T-cell (primary cell): ENCODE results near the gene GAPDHS. TPM values are rescaled to one million over a fixed set of nuclear protein-coding genes. Genes with fewer than 3 reads are reported as not detected.
A peak's percentile ranks its signal among the peaks of the same experiment; 100 is the strongest.

Experiments used
- ATAC-seq, 4 experiments: fragments of 200-7000 bp in 3 of 4; fragments of 150-1000 bp in 1 of 4; cut with Tn5 transposase; replicated peaks in 1 of 4; 1 replicate in 3 of 4; 2 replicates in 1 of 4; pipeline ENCODE4 v1.10.0; 2021; ENCODE audit warnings: moderate library complexity in 3 of 4, mild to moderate bottlenecking in 2 of 4, moderate number of reproducible peaks in 1 of 4
- CTCF ChIA-PET, 2 donors: fragments of 300-600 bp; sonication (Branson Sonifier 250); formaldehyde crosslinking; loops; one replicate each; lab custom pipeline; 2022; ENCODE audit warnings: antibody characterized with exemption in 2 of 2; lab: Charles Lee
- POLR2A ChIA-PET, 2 donors: fragments of 300-600 bp; sonication (Branson Sonifier 250); formaldehyde crosslinking; loops; one replicate each; lab custom pipeline; 2022; ENCODE audit warnings: antibody characterized with exemption in 2 of 2; lab: Charles Lee
- DNase-seq, 35 experiments: peaks; one replicate each; pipeline versions ENCODE4 v3.0.0 to v3.0.0-alpha.2; 2013 to 2023
- H3K27ac ChIP-seq: one replicate; pipeline ENCODE4 v1.5.1; 2013; ENCODE audit warnings: low read length
- H3K27me3 ChIP-seq, 2 experiments: replicated peaks in 1 of 2; 1 replicate in 1 of 2; 2 replicates in 1 of 2; pipeline versions ENCODE4 v1.6.1 to v1.7.0; 2013; ENCODE audit warnings: low read length in 1 of 2, mixed read lengths in 1 of 2; ENCODE audit not compliant: control insufficient read depth in 2 of 2, insufficient read depth in 2 of 2; ENCODE audit errors: extremely low read depth in 1 of 2
- H3K36me3 ChIP-seq, 2 donors: 1 replicate in 1 of 2; 2 replicates in 1 of 2; pipeline versions ENCODE4 v1.6.1 to v1.7.0; 2013; ENCODE audit warnings: low read length in 1 of 2; ENCODE audit not compliant: control insufficient read depth in 2 of 2, insufficient read depth in 1 of 2; ENCODE audit errors: extremely low read depth in 1 of 2
- H3K4me1 ChIP-seq, 2 experiments: 1 replicate in 1 of 2; 2 replicates in 1 of 2; pipeline versions ENCODE4 v1.6.1 to v1.7.0; 2013; ENCODE audit warnings: low read length in 2 of 2, mixed read lengths in 1 of 2; ENCODE audit not compliant: insufficient read depth in 2 of 2, control insufficient read depth in 1 of 2; ENCODE audit errors: extremely low read depth in 1 of 2
- H3K4me3 ChIP-seq, 2 donors: 1 replicate in 1 of 2; 2 replicates in 1 of 2; pipeline versions ENCODE4 v1.5.1 to v1.7.0; 2013; ENCODE audit warnings: mild to moderate bottlenecking in 2 of 2, low read length in 1 of 2, moderate library complexity in 1 of 2; ENCODE audit not compliant: control insufficient read depth in 1 of 2; ENCODE audit errors: extremely low read depth in 1 of 2
- H3K9me3 ChIP-seq: 2 replicates; pipeline ENCODE4 v1.7.0; 2013
- H3K27ac Mint-ChIP-seq, 2 donors: one replicate each; pipeline ENCODE4 v1.8.0; 2020 to 2021; ENCODE audit warnings: mild to moderate bottlenecking in 2 of 2, mixed read lengths in 2 of 2
- H3K27me3 Mint-ChIP-seq, 2 donors: one replicate each; pipeline ENCODE4 v1.8.0; 2021 to 2022; ENCODE audit warnings: mixed read lengths in 2 of 2
- H3K36me3 Mint-ChIP-seq: one replicate; pipeline ENCODE4 v1.8.0; 2021; ENCODE audit warnings: mixed read lengths
- H3K4me1 Mint-ChIP-seq, 3 donors: one replicate each; pipeline ENCODE4 v1.8.0; 2020 to 2022; ENCODE audit warnings: mixed read lengths in 3 of 3, mild to moderate bottlenecking in 1 of 3
- H3K4me3 Mint-ChIP-seq, 3 donors: one replicate each; pipeline ENCODE4 v1.8.0; 2020 to 2022; ENCODE audit warnings: mild to moderate bottlenecking in 3 of 3, mixed read lengths in 3 of 3, moderate library complexity in 3 of 3
- H3K9me3 Mint-ChIP-seq, 3 donors: one replicate each; pipeline ENCODE4 v1.8.0; 2020 to 2022; ENCODE audit warnings: mixed read lengths in 3 of 3
- WGBS: methylation state at CpG from one replicate; pipeline ENCODE4 v1.1.5; 2013; ENCODE audit warnings: missing lambda C conversion rate; ENCODE audit not compliant: insufficient coverage; 5-methylcytosine and 5-hydroxymethylcytosine counted together
- total RNA-seq, 35 experiments: library from RNA in 6 of 35; stranded (reverse) in 6 of 35; fragments of 120-200 nt in 1 of 35; gene quantifications; one replicate each; pipeline versions ENCODE4 v1.2.1 to v1.2.4 and lab custom pipeline; 2013 to 2026

Gene GAPDHS
- total RNA-seq, 5 donors from 2014 or later (not counting 1 experiment from before 2014, with no cell fraction given): not detected

DNA sequence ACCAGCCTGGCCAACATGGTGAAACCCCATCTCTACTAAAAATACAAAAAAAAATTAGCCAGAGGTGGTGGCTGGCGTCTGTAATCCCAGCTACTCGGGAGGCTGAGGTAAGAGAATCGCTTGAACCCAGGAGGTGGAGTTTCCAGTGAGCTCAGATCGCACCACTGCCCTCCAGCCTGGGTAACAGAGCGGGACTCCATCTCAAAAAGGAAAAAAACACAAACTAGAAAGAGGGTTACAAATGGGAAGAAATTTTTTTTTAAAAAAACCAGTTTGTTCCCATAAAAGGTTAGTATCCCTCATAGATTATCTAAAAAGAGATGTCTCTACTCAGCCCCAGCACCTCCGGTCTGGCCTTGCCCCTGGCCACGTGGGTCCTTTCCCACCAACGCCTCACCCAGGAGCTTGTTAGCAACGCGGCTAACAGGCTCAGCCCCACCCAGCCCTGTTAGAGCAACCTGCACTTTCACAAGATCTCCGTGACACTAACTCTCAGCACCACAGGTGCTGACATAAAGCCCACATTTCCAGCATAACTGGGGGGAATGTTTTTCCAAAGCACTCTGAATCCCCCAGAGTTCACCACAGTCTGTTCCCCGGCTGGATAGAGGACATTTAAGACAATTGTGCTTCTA is 24.1 kb upstream of the GAPDHS start:
- Histone ChIP-seq H3K36me3 (no peaks in the 10 kb centered on the region), H3K4me1 (peaks cover 0 to 22% of the 10 kb centered on the region in 2 experiments), H3K27me3 (peaks cover 2 to 61% of the 10 kb centered on the region in 2 experiments), H3K9me3 (no peaks in the 10 kb centered on the region), H3K27ac (peak overlapping the region; percentile 55), H3K4me3 (peak overlapping the region in 1 of 2 donors; percentile 53)
- DNase-seq (peak in 31 of 35 experiments; percentile 14 to 63 (median 37)), ATAC-seq (peak; percentile 68 to 83 (median 77))
- POLR2A ChIA-PET: interaction anchor here in 1 of 2 donors (0.6 kb wide), 1 partner anchor 123 kb away, joined by 4 read pairs; no protein-coding TSS in a partner anchor
- no peaks in the 10 kb centered on the region for H3K9me3 Mint-ChIP-seq
- H3K4me1 Mint-ChIP-seq: peaks cover 15 to 20% (median 17%) of the 10 kb centered on the region in 3 donors
- peak overlapping the region; percentile 67 to 73 (median 69) for H3K4me3 Mint-ChIP-seq
- H3K36me3 Mint-ChIP-seq: no peaks in the 10 kb centered on the region
- 12% methylated on average over 5 of the region's 12 CpGs for WGBS
- H3K27me3 Mint-ChIP-seq: peaks cover 29 to 56% of the 10 kb centered on the region in 2 donors
- CTCF ChIA-PET: no interaction called here
- H3K27ac Mint-ChIP-seq: peak overlapping the region; percentile 55 to 68

DNA sequence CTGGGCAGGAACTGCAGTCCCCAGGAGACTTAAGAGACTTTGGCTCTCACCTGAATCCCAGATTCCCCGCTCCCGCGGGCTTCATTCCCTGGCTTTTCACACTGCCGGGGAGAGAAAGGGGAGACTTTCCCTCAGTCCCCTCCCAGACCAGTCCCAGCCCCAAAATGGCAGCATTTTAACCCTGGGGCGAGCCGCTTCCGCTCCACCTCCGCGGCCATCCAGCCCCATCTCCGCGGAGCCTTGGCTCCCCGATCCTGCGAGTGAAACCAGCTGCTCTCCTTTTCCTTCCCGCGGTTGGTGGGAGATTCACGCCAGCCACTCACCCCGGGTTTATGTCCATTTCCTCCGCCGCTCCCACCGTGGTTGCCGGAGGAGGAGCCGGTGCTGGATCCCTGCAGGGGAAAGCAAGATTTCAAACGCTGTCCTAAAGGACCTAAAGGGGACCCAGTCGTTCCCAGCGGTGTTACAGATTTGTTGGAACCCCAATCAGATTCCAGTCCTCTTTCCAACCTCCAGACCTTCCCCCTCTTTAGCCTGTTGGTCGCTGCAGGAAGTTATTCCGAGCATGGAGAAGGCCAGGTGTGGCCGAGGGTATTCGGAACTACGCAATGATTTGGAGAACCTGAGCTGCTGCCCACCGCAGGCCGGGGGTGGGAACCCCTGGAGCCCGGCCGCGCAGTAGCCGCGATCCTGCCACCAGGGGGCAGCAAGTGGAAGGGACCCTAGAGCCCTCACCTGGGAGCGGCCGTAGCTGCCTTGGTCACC is 23.2 kb upstream of the GAPDHS start:
- Mint-ChIP-seq H3K36me3 (no peaks in the 10 kb centered on the region), H3K27me3 (peaks cover 32 to 55% of the 10 kb centered on the region in 2 donors), H3K4me1 (peaks cover 15 to 20% (median 17%) of the 10 kb centered on the region in 3 donors), H3K9me3 (no peaks in the 10 kb centered on the region), H3K27ac (peak overlapping the region in 1 of 2 donors; percentile 44), H3K4me3 (peak overlapping the region; percentile 67 to 73 (median 69))
- Histone ChIP-seq H3K9me3 (no peaks in the 10 kb centered on the region), H3K36me3 (no peaks in the 10 kb centered on the region), H3K27me3 (peaks cover 2 to 65% of the 10 kb centered on the region in 2 experiments), H3K4me1 (peaks cover 0 to 22% of the 10 kb centered on the region in 2 experiments), H3K27ac (peak overlapping the region; percentile 55), H3K4me3 (peak overlapping the region; percentile 35 to 53)
- under 1% methylated on average over 26 of the region's 39 CpGs for WGBS
- ATAC-seq (peak; percentile 76 to 79 (median 76)), DNase-seq (peak; percentile 15 to 82 (median 60))
- ChIA-PET POLR2A (no interaction called here), CTCF (interaction anchor here (0.6 to 0.8 kb wide), 3 partner anchors 15 to 97 kb away, joined by 4 to 8 read pairs (median 4); no protein-coding TSS in a partner anchor)

DNA sequence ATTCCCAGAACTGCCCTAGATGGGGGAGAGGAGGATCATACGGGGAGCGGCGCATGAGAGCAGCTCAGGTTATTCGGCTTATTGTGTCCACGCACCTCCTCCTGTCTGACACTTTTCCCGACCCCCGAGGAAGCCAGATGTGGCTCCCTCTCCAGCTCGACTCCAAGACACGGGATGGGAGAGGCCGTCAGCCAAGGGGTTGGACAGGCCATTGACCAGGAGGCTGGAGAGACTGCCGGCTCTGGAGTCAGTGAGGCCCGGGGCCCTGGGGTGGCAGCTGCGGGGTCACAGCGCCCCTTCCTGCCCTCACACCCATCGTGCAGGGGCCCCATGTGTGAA is 22.7 kb upstream of the GAPDHS start:
- peak overlapping the region in 1 of 3 donors; percentile 73 for H3K4me3 Mint-ChIP-seq
- CTCF ChIA-PET: interaction anchor here (0.6 to 0.8 kb wide), 4 partner anchors 15 to 429 kb away, joined by 4 to 8 read pairs (median 4); no protein-coding TSS in a partner anchor
- no peaks in the 10 kb centered on the region for H3K36me3 ChIP-seq
- H3K4me1 Mint-ChIP-seq: peaks cover 15 to 20% (median 17%) of the 10 kb centered on the region in 3 donors
- WGBS: 21% methylated on average over 11 of the region's 15 CpGs
- no peak overlapping the region for H3K27ac Mint-ChIP-seq
- no peak overlapping the region for H3K27ac ChIP-seq
- peaks cover 2 to 64% of the 10 kb centered on the region in 2 experiments for H3K27me3 ChIP-seq
- H3K4me1 ChIP-seq: peaks cover 0 to 22% of the 10 kb centered on the region in 2 experiments
- POLR2A ChIA-PET: interaction anchor here in 1 of 2 donors (0.5 kb wide), 1 partner anchor 20 kb away, joined by 3 read pairs; no protein-coding TSS in a partner anchor
- no peaks in the 10 kb centered on the region for H3K9me3 ChIP-seq
- no peaks in the 10 kb centered on the region for H3K9me3 Mint-ChIP-seq
- peaks cover 30 to 52% of the 10 kb centered on the region in 2 donors for H3K27me3 Mint-ChIP-seq
- H3K36me3 Mint-ChIP-seq: no peaks in the 10 kb centered on the region
- DNase-seq (no peak), ATAC-seq (peak in 1 of 4 experiments; percentile 8)
- peak overlapping the region in 1 of 2 donors; percentile 53 for H3K4me3 ChIP-seq

DNA sequence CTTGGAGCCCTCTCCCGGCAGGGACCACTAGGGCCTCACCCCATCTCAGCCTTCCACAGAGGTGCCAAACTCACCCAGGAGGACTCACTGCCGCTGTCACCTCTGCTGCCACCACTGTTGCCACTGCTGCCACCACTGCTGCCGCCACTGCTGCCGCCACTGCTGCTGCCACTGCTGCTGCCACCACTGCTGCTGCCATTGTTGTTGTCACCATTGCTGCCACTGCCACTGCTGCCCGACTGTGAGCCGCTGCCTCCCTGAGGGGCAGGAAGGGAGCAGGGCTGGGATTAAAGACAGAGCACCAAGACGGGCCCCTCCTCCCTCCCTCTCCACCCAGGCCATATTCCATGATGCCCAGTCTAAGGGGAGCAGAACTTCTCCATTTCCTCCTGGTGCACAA is 21.9 kb upstream of the GAPDHS start:
- 79% methylated on average over 4 of the region's 7 CpGs for WGBS
- DNase-seq (no peak), ATAC-seq (no peak)
- ChIA-PET CTCF (interaction anchor here in 1 of 2 donors (0.6 kb wide), 2 partner anchors 70 to 430 kb away, joined by 5 to 6 read pairs; no protein-coding TSS in a partner anchor), POLR2A (no interaction called here)
- H3K27ac ChIP-seq: no peak overlapping the region
- peaks cover 2 to 61% of the 10 kb centered on the region in 2 experiments for H3K27me3 ChIP-seq
- Mint-ChIP-seq H3K36me3 (no peaks in the 10 kb centered on the region), H3K4me3 (no peak overlapping the region), H3K27me3 (peaks cover 31 to 50% of the 10 kb centered on the region in 2 donors), H3K9me3 (no peaks in the 10 kb centered on the region), H3K27ac (no peak overlapping the region), H3K4me1 (peaks cover 15 to 20% (median 17%) of the 10 kb centered on the region in 3 donors)
- H3K4me3 ChIP-seq: no peak overlapping the region
- H3K36me3 ChIP-seq: no peaks in the 10 kb centered on the region
- H3K9me3 ChIP-seq: no peaks in the 10 kb centered on the region
- H3K4me1 ChIP-seq: peaks cover 0 to 22% of the 10 kb centered on the region in 2 experiments

DNA sequence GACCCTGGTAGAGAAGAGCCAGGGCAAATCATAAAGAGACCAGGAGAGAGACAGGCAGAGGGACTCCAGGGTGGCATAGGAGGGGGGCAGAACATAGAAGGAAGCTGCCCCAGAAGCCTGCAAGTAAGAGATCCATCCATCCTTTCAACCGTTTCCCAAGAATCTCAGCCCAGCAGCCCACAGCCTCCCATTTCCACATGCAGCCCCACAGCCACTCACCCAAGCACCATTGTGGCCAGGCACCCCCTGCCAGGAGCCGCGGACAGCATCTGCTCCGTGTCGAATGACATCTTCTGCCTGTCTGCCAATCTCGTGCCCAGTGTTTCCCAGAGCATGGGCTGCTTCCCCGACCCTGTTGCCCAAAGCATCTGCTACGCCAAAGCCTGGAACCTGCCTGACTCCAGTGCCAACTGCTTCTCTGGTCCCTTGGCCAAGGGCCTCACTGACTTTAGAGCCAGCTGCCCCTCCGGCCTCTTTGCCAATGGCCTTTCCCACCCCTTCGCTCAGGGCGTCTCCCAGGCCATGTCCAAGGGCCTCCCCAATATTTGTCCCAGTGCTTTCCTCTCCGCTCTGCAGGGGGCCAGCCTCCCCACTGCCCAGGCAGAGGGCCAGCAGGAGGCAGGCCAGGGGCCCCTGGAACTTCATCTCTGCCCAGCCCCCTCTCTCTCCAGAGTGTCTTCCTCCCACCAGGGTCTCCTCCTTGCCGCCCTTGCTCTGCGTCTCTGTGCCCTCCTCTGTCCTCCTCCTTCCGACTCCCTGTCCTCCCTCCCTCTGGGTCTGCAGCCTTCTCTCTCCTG is 20.2 kb upstream of the GAPDHS start:
- no peak for ATAC-seq
- WGBS: 86% methylated on average over 11 of the region's 15 CpGs
- no peak overlapping the region for H3K27ac Mint-ChIP-seq

More for the DNA sequence above, 20.2 kb upstream of the GAPDHS start:
- no peaks in the 10 kb centered on the region for H3K9me3 Mint-ChIP-seq
- Histone ChIP-seq H3K9me3 (no peaks in the 10 kb centered on the region), H3K27me3 (peaks cover 2 to 52% of the 10 kb centered on the region in 2 experiments), H3K36me3 (no peaks in the 10 kb centered on the region), H3K4me3 (no peak overlapping the region), H3K27ac (no peak overlapping the region), H3K4me1 (peaks cover 0 to 22% of the 10 kb centered on the region in 2 experiments)
- POLR2A ChIA-PET: no interaction called here
- H3K4me1 Mint-ChIP-seq: peaks cover 15 to 20% (median 17%) of the 10 kb centered on the region in 3 donors
- CTCF ChIA-PET: interaction anchor here in 1 of 2 donors (0.9 kb wide), 1 partner anchor 18 kb away, joined by 3 read pairs; no protein-coding TSS in a partner anchor
- H3K36me3 Mint-ChIP-seq: no peaks in the 10 kb centered on the region
- peaks cover 24 to 40% of the 10 kb centered on the region in 2 donors for H3K27me3 Mint-ChIP-seq
- H3K4me3 Mint-ChIP-seq: no peak overlapping the region
- no peak for DNase-seq
